ENCODE measurements around the gene PVR.
"Not testable (repeated sequence)": the region's sequence is repeated elsewhere in the genome, so short reads cannot be mapped to it uniquely, and the experiment has no call there.

PVR gene

GRCh38 chr19:44618640-44619357, 24.9 kb upstream of the PVR start:
- no peak for DNase-seq (ENCODE audit: low spot score)

- no peak for DNase-seq (ENCODE audit: low spot score)
Observed at GRCh38 chr19:44620667-44621066, 23.0 kb upstream of the PVR start.

- DNase-seq (ENCODE audit: low spot score): no peak
Observed at GRCh38 chr19:44621367-44621766, 22.3 kb upstream of the PVR start.

GRCh38 chr19:44623080-44623479, 20.6 kb upstream of the PVR start:
- DNase-seq (ENCODE audit: low spot score): no peak

- DNase-seq (ENCODE audit: low spot score): no peak
Observed at GRCh38 chr19:44623626-44624025, 20.1 kb upstream of the PVR start.

GRCh38 chr19:44624840-44625354, 18.8 kb upstream of the PVR start:
- no peak for DNase-seq (ENCODE audit: low spot score)

- DNase-seq (ENCODE audit: low spot score): not testable (repeated sequence)
Observed at GRCh38 chr19:44625637-44626036, 18.1 kb upstream of the PVR start.

- no peak for DNase-seq (ENCODE audit: low spot score)
Observed at GRCh38 chr19:44626048-44626624, 17.6 kb upstream of the PVR start.

GRCh38 chr19:44627631-44628030, 16.1 kb upstream of the PVR start:
- DNase-seq (ENCODE audit: low spot score): no peak

GRCh38 chr19:44628793-44629192, 14.9 kb upstream of the PVR start:
- DNase-seq (ENCODE audit: low spot score): no peak

- DNase-seq (ENCODE audit: low spot score): not testable (repeated sequence)
Observed at GRCh38 chr19:44631611-44632010, 12.1 kb upstream of the PVR start.

GRCh38 chr19:44634058-44634457, 9.7 kb upstream of the PVR start:
- not testable (repeated sequence) for DNase-seq (ENCODE audit: low spot score)

GRCh38 chr19:44634785-44635184, 8.9 kb upstream of the PVR start:
- no peak for DNase-seq (ENCODE audit: low spot score)

- no peak for DNase-seq (ENCODE audit: low spot score)
Observed at GRCh38 chr19:44635581-44636438, 7.9 kb upstream of the PVR start.

- no peak for DNase-seq (ENCODE audit: low spot score)
Observed at GRCh38 chr19:44636439-44637389, 7.0 kb upstream of the PVR start.

- DNase-seq (ENCODE audit: low spot score): no peak
Observed at GRCh38 chr19:44637390-44637764, 6.3 kb upstream of the PVR start.

- DNase-seq (ENCODE audit: low spot score): no peak
Observed at GRCh38 chr19:44640518-44640917, 3.2 kb upstream of the PVR start.

GRCh38 chr19:44641501-44642265, 2.0 kb upstream of the PVR start:
- no peak for DNase-seq (ENCODE audit: low spot score)

GRCh38 chr19:44642377-44642776, 1.3 kb upstream of the PVR start:
- DNase-seq (ENCODE audit: low spot score): no peak

- DNase-seq (ENCODE audit: low spot score): no peak
Observed at GRCh38 chr19:44644402-44645016, 799 bp downstream of the PVR start.
